Measurements from ENCODE around the gene BBIP1. TPM values are rescaled to one million over a fixed set of nuclear protein-coding genes. Genes with fewer than 3 reads are reported as not detected.

The BBIP1 gene
- total RNA-seq, 1 experiment from 2014 or later, result 16.7 TPM

DNA sequence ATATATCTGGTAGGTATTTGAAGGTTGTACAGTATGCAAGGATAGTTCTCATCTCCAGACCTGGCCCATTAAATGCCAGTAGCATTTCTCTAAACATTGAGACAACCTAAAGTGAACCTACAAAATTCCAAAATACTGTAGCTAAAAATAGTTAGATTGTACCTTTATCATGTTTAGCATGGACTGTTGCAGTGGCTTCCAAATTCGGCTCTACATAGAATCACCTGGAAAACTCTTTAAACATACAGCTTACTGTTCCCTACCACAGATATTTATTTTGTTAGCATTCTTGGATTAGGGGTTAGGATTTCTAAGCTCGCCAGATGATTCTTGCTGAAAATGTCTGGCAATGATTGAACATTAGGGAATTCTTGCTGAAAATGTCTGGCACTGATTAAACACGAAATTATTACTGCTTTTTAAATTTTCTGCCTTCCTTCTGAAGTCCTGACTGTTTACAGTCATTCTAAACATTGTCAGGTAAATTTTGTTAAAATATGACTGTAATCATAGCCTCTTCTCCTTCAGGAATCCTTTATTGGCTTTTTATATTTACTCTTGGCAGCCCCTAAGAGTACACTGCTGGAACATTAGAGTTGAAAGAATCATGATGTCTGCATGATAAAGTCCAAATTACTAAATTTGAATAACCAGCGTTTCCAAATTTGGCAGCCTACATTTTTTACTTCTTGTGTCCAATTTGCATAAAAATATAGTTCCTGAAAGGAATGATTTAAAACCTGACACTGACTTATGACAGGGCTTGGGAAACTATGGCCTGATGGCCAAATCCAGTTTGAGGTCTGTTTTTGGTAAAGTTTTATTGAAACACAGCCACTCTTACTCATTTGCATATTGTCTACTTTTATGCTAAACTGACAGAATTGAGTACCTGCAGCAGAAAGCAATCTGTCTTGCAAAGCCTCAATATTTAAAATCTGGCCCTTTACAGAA is 40.7 kb upstream of the BBIP1 start:
- ChIA-PET CTCF (no interaction called here), POLR2A (no interaction called here)
- H3K36me3 ChIP-seq (ENCODE audit: control insufficient read depth, insufficient read depth, low read length), result no peaks in the 10 kb centered on the region
- no peak for DNase-seq
- H3K4me3 Mint-ChIP-seq (ENCODE audit: unreplicated experiment), result no peak overlapping the region
- H3K9me3 ChIP-seq, result no peaks in the 10 kb centered on the region
- peaks cover 6% of the 10 kb centered on the region for H3K36me3 Mint-ChIP-seq (ENCODE audit: insufficient read depth, unreplicated experiment)
- no peaks in the 10 kb centered on the region for H3K27me3 Mint-ChIP-seq (ENCODE audit: insufficient read depth, unreplicated experiment)
- H3K4me3 ChIP-seq (ENCODE audit: low read depth, low read length), result no peak overlapping the region
- no peaks in the 10 kb centered on the region for H3K27me3 ChIP-seq (replicated peaks; ENCODE audit: control insufficient read depth, insufficient read depth, low read length)
- no peaks in the 10 kb centered on the region for H3K9me3 Mint-ChIP-seq (ENCODE audit: unreplicated experiment)
- H3K4me1 ChIP-seq, result no peaks in the 10 kb centered on the region
- no peak overlapping the region for H3K27ac Mint-ChIP-seq (ENCODE audit: unreplicated experiment)
- no TSS peak for BruUV-seq (replicated peaks)
- H3K4me1 Mint-ChIP-seq (ENCODE audit: low read depth, unreplicated experiment), result no peaks in the 10 kb centered on the region
- TF ChIP-seq, protein P1, sequence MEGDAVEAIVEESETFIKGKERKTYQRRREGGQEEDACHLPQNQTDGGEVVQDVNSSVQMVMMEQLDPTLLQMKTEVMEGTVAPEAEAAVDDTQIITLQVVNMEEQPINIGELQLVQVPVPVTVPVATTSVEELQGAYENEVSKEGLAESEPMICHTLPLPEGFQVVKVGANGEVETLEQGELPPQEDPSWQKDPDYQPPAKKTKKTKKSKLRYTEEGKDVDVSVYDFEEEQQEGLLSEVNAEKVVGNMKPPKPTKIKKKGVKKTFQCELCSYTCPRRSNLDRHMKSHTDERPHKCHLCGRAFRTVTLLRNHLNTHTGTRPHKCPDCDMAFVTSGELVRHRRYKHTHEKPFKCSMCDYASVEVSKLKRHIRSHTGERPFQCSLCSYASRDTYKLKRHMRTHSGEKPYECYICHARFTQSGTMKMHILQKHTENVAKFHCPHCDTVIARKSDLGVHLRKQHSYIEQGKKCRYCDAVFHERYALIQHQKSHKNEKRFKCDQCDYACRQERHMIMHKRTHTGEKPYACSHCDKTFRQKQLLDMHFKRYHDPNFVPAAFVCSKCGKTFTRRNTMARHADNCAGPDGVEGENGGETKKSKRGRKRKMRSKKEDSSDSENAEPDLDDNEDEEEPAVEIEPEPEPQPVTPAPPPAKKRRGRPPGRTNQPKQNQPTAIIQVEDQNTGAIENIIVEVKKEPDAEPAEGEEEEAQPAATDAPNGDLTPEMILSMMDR (IDR thresholded peaks at IDR 0.05; ENCODE audit: insufficient read depth in 1 of 2, low read depth in 1 of 2, low read length in 1 of 2, severe bottlenecking in 1 of 2, unreplicated experiment in 1 of 2), result no peak
- intact Hi-C loops (cut with micrococcal nuclease; ENCODE audit: unreplicated experiment), result no loop called here

DNA sequence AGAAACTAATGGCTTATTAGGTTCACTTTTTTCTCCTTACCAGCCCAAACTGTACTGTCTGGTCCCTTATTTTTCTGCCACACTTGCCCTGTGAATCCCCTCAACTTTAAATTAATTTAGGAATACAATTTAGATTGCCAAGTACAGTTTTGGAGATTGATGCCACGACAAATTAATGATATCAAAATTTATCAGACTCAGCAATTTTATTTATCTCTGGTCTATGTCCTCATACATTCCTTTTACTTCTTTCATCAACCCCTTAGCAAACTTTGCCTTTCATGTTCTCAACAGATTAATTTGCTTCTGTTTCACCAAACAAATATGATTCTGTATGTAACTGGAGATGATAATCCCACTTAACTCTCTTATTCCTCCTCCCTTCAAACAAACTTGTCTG is 38.6 kb upstream of the BBIP1 start:
- no peaks in the 10 kb centered on the region for H3K4me1 ChIP-seq
- H3K36me3 ChIP-seq (ENCODE audit: control insufficient read depth, insufficient read depth, low read length), result no peaks in the 10 kb centered on the region
- Mint-ChIP-seq H3K27ac (ENCODE audit: unreplicated experiment) (no peak overlapping the region), H3K4me3 (ENCODE audit: unreplicated experiment) (no peak overlapping the region), H3K9me3 (ENCODE audit: unreplicated experiment) (no peaks in the 10 kb centered on the region), H3K4me1 (ENCODE audit: low read depth, unreplicated experiment) (no peaks in the 10 kb centered on the region), H3K36me3 (ENCODE audit: insufficient read depth, unreplicated experiment) (peaks cover 6% of the 10 kb centered on the region), H3K27me3 (ENCODE audit: insufficient read depth, unreplicated experiment) (no peaks in the 10 kb centered on the region)
- no TSS peak for BruUV-seq (replicated peaks)
- intact Hi-C loops (cut with micrococcal nuclease; ENCODE audit: unreplicated experiment), result no loop called here
- DNase-seq, result no peak
- no peaks in the 10 kb centered on the region for H3K9me3 ChIP-seq
- no peak overlapping the region for H3K4me3 ChIP-seq (ENCODE audit: low read depth, low read length)
- ChIA-PET CTCF (no interaction called here), POLR2A (no interaction called here)
- TF ChIP-seq, protein P1 (IDR thresholded peaks at IDR 0.05; ENCODE audit: insufficient read depth in 1 of 2, low read depth in 1 of 2, low read length in 1 of 2, severe bottlenecking in 1 of 2, unreplicated experiment in 1 of 2), result no peak
- no peaks in the 10 kb centered on the region for H3K27me3 ChIP-seq (replicated peaks; ENCODE audit: control insufficient read depth, insufficient read depth, low read length)

DNA sequence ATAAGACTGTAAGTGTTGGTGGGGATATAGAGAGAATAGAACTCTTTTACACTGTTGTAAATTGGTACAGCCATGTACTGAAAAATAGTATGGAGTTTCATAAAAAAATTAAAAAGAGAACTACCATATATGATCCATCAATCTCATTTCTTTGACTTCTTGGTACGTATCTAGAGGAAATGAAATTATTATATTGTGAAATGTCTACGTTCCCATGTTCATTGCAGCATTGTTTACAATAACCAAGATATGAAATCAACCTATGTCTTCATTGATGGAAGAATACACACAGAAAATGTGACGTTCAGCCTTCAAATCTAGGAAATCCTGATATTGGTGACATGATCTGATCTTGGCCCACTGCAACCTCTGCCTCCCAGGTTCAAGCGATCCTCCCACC is 32.4 kb upstream of the BBIP1 start:
- peaks cover 6% of the 10 kb centered on the region for H3K36me3 Mint-ChIP-seq (ENCODE audit: insufficient read depth, unreplicated experiment)
- Histone ChIP-seq H3K36me3 (ENCODE audit: control insufficient read depth, insufficient read depth, low read length) (no peaks in the 10 kb centered on the region), H3K4me1 (no peaks in the 10 kb centered on the region), H3K27me3 (replicated peaks; ENCODE audit: control insufficient read depth, insufficient read depth, low read length) (no peaks in the 10 kb centered on the region), H3K4me3 (ENCODE audit: low read depth, low read length) (no peak overlapping the region), H3K9me3 (no peaks in the 10 kb centered on the region)
- no peaks in the 10 kb centered on the region for H3K27me3 Mint-ChIP-seq (ENCODE audit: insufficient read depth, unreplicated experiment)
- ChIA-PET CTCF (no interaction called here), POLR2A (no interaction called here)
- BruUV-seq (replicated peaks), result no TSS peak
- H3K4me1 Mint-ChIP-seq (ENCODE audit: low read depth, unreplicated experiment), result peaks cover 6% of the 10 kb centered on the region
- TF ChIP-seq, protein P1 (IDR thresholded peaks at IDR 0.05; ENCODE audit: insufficient read depth in 1 of 2, low read depth in 1 of 2, low read length in 1 of 2, severe bottlenecking in 1 of 2, unreplicated experiment in 1 of 2), result no peak
- intact Hi-C loops (cut with micrococcal nuclease; ENCODE audit: unreplicated experiment), result no loop called here
- no peak for DNase-seq
- no peaks in the 10 kb centered on the region for H3K9me3 Mint-ChIP-seq (ENCODE audit: unreplicated experiment)
- no peak overlapping the region for H3K4me3 Mint-ChIP-seq (ENCODE audit: unreplicated experiment)
- H3K27ac Mint-ChIP-seq (ENCODE audit: unreplicated experiment), result no peak overlapping the region

Measured in Caco-2 (cell line).